Smooth muscle cell of bladder (primary cell): Measurements from ENCODE around the gene BANF2. TPM values are rescaled to one million over a fixed set of nuclear protein-coding genes. Genes with fewer than 3 reads are reported as not detected.

Source experiments
- total RNA-seq: library from RNA; depleted of rRNA; stranded (reverse); fragments of >200 nt; gene quantifications from 2 replicates; pipeline ENCODE4 v1.2.3, GENCODE V29; 2014

BANF2 gene
- not detected in 2 replicates for total RNA-seq

DNA sequence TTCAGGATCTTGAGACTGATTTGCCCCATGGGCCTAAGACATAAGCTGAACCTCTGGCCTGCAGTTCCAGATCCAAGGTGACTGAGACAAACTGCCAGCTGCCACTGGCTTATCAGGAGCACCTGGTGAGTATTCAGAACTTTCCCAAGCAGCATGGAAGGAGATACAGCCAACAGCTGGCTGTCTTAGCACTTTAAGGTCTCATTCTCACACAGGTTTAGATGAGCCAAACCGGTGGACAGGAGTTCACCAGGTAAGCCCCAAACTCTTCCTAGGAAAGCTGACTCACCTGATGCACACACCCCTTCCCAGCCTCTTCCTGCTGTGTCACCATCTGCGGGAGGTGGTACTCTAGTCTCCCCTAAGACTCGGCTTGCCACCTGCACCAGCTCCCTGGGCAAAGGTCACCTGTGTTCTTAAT lies at the start of gene BANF2:
Gene BANF2 (plus strand): TSS at position 36 of the 421 bp plus-strand sequence. CDS start 25,060 bp downstream, outside the sequence.

DNA sequence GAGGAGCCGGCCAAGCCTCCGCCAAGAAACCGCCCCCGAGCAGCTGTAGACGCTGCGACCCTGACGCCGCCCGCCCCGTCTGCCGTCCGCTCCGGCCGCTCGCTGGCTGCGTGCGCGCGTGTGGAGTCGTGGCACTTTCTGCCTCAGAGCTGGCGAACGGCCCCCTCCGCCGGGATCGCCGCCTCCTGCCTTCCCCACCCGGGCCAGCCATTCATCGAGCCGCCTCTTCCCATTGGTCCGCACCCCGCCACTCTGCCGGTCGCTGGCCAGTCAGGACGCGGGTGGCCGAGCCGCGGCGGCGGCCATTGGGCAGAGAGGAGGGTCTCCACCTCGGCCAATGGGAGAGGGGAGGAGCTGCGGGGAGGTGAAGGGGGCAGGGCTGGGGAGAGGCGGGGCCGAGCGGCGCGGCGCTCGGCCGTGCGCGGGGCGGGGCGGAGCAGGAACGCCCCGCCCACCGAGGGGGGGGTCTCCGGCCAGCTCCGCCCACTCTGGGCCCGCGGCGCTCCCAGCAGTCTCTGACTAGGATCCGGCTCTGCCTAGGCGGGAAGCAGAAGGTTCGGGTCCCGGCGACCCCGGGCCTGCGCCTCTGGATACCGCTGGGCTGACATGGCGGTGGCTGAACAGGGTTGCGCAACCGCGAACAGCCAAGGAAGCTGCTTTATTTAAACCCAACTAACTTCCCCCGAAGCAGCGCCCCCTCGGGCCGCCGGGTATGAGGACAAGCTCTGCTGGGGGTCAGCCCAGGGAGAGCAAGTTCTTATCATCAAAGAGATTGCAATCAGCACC lies 17.5 kb upstream of the BANF2 start, which contains the start of gene RRBP1:
Gene RRBP1 (minus strand): TSS at position 140 of the 786 bp plus-strand sequence. CDS start 21,735 bp downstream, outside the sequence.

Other genes starting within 250 kb of the BANF2 start
- 2.8 and 3.8 TPM in 2 replicates for gene BFSP1, start 168.6 kb upstream of the BANF2 start, total RNA-seq
- 215 and 284 TPM in 2 replicates for gene DSTN, start 129.9 kb upstream of the BANF2 start, total RNA-seq
- gene RRBP1, start 17.7 kb upstream of the BANF2 start, total RNA-seq: 277 and 309 TPM in 2 replicates